ENCODE results near the gene SLC25A34.

The SLC25A34 gene

DNA sequence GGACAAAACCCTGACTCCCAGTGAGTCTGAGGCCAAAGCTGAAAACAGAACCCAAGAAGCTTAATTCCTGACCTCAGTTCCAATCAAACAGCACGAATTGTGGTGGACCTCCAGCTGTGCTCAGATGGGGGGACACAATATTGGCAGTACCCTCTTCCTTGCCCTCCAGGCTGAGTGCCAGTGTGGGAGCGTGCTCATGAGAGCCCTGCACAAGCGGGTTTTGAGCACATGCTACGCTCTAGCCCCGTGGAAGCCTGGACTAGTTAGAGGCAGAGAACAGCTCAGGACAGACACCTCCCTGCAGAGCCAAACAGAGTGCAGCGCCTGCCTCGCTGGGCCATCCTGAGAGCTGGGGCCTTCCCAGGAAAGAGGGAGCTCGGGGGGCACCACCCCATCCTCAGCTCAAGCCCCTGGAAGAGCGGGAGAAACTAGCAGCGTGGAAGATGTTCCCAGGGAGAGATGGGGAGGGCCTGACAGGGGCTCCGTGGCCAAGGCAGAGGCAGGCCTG, 2.8 kb upstream of the SLC25A34 start:
- DNase-seq (ENCODE audit: low read depth in 2 of 2) = no peak

DNA sequence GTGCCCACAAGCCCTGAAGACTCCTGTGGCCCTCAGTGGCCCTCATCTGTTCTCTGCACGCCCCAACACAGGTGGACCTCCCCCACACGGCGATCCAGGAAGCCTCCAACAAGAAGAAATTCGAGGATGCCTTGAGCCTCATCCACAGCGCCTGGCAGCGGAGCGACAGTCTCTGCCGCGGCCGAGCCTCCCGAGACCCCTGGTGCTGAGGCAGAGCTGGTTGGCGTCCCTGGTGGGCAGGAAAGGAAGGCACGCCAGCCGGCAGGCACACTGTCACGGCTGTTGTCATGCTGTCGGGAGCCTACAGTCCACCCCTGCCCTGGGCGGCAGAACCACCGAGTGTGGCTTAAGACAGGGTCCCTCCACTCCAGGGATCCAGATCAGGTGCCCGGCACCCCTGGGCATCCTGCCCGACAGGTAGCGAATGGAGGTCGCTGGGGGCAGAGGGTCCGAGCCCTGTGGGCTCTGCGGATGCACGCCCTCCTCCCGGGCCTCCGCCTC, 2.3 kb upstream of the SLC25A34 start:
- DNase-seq (ENCODE audit: low read depth in 2 of 2) = no peak

DNA sequence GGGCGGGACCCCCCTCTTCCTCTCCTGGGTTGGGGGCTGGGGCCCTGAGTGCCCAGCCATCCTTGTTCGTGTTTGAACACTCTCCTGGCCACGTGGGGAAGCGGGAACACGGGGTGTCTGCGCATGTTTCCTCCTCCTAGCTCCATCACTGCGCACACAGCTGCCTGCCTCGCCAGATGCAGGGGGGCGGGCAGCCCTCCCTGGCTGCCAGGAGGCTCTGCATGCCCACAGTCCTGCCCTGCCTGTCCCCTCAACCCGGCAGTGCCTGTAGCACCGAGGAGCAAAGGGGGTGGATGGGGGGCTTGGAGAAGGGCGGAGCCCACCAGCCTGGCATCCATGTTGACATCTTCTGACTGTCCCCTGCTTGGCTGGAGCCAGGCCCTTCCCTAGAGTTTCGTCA, 1.8 kb upstream of the SLC25A34 start:
- DNase-seq (ENCODE audit: low read depth in 2 of 2) = no peak

DNA sequence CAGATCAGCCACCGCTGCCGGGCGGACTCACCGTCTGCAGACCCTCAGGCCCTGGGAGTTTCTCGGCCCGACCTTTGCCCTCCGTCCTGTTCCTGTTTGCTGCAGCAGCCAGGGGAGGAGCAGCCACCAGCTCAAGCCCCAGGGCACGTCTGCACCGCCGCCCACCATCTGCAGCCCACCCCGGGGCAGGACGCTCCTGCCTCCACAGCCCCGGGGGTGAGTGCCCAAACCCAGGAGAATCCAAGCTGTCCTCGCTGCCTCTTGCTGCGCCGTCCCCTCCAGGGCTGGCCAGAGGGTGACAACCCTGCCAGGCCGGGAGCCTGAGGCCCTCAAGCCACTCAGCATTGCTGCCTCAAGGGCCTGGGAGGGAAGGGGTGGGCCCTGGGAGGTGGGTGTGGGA, 1.2 kb upstream of the SLC25A34 start:
- no peak for DNase-seq (ENCODE audit: low read depth in 2 of 2)

DNA sequence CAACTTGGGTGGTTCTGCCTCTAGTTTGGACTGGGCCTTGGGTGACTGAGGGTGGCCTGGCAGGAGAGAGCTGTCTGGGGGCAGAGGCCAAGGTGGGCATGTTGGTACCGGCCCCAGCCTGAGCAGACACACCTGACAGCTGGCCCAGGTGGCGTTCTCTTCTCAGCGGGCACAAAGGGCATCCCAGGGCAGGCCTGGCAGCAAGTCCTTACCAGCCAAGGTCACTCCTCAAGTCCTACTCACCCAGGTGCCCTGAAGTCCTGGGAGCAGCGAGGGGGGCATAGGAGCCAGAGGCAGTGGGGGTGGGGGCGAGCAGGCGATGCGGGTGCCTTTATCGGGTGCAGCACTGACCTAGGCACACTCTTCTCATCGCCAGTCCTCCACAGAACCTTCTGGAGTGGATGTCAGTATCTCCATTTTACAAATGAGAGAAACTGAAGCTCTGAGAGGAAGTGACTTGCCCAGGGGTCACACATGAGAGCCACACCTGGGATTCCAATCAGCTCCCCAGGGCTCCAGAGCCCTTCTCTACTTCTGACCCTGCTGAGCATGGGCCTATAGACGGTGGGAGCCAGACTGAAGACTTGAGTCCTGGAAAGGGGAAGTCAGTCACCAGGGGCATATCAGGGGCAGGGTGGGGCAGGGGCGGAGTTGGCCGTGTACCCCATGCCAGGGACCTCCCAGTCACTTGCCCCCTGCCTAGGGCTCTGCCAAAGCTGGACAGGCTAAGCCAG, 587 bp upstream of the SLC25A34 start:
- DNase-seq (ENCODE audit: low read depth in 2 of 2) = no peak

DNA sequence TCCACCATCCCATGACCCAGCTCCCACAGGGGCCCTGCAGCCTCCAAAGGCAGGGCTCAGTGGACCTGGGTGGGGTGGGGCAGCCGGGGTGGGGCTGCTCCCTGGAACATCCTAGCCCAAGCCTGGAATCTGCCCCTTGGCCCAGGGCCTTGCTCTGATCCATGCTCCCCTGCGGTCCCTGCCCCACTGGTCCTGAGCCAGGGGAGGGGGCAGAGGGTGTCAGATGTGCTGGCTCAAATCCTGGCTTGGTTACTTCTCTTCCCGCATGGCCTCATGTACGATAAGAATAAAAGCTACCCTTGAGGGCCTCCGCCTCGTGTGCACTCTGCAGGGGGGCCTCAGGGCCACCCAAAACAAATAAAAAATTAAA, 819 bp downstream of the SLC25A34 start:
- DNase-seq (ENCODE audit: low read depth in 2 of 2) = no peak

DNA sequence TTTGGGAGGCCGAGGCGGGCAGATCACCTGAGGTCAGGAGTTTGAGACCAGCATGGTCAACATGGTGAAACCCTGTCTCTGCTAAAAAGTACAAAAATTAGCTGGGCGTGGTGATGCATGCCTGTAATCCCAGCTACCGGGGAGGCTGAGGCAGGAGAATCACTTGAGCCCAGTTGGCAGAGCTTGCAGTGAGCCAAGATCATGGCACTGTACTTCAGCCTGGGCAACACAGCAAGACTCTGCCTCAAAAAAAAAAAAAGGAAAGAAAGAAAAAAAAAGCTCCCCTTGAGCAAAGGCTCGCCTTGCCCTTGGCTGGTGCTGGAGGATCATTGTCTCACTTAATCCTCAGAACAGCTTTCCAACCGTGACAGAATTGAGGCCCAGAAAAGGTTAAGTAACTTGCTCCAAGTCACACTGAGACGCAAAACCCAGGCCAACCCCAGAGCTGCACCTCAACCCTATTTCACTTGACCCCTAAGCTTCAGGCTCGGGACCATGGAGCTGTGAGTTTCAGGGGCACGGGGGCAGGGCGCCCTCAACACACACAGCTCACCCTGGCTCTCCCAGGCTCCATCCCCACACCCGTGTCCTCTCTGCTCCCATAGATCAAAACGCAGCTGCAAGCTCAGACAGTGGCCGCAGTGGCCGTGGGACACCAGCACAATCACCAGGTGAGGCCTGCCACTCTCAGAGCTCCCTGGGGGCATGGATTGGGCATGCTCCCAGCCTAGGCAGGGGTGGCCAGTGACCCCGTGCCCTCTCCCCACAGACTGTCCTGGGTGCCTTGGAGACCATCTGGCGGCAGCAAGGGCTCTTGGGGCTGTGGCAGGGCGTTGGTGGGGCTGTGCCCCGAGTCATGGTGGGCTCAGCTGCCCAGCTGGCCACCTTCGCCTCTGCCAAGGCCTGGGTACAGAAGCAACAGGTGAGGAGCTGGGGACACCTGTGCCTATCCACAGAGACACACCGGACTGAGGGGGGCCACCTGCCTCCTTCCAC, 1.6 kb downstream of the SLC25A34 start:
- no peak for DNase-seq (ENCODE audit: low read depth in 2 of 2)

DNA sequence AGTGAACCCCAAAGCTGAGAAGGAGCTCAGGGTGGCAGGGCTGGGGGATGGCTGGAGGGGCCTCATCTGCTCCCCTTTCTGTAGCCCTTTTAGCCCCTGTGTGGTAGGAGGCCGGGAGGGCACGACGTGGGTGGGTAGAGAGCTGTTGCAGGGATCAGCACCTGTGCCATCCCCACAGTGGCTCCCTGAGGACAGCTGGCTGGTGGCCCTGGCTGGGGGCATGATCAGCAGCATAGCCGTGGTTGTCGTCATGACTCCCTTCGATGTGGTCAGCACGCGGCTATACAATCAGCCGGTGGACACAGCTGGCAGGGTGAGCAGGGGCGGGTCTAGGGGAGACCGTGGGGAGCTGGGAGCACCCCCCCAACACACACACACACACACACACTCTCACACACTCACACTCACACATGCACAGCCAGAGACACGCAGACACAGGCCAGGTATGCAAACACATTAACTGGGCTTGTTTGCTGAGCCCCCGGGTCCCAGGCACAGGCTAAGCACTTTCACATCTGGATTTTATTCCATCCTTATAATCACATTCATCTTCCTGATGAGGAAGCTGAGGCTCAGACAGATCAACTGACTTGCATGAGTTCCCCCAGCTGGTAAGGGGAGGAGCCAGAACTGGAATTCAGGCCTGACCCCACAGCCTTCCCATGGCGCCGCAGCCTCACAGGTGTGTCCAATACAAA, 2.5 kb downstream of the SLC25A34 start:
- no peak for DNase-seq (ENCODE audit: low read depth in 2 of 2)

DNA sequence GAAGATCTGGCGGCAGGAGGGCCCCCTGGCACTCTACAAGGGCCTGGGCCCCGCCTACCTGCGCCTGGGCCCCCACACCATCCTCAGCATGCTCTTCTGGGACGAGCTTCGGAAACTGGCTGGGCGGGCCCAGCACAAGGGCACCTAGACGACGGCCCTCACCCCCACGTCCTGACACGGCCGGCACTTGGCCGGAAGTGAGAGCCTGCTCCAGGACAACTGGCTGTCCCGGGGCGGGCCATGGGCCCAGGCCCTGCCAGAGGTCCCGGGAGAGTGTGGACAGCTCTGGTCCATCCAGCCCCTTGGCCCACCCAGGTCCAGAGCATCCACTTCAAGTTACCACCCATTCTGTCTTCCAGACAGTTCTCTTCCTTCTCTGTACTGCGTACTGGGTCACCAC, 3.2 kb downstream of the SLC25A34 start:
- DNase-seq (ENCODE audit: low read depth in 2 of 2) = no peak

DNA sequence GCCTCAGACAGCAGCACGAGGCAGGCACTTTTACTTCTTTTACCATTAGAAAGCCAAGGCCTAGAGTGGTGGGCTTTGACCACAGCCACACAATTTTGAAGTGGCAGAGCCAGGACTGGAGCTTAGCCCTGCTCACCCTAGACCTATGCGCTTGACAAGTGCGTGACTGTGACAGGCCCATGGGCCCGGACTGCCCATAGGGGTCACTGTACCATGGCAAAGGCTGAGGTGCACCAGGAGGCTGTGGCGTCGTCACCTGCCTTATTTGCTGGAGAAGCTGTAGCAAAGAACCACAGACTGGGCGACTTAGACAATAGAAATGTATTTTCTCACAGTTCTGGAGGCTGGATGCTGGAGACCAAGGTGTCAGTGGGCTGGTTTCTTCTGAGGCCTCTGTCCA, 3.7 kb downstream of the SLC25A34 start:
- no peak for DNase-seq (ENCODE audit: low read depth in 2 of 2)

DNA sequence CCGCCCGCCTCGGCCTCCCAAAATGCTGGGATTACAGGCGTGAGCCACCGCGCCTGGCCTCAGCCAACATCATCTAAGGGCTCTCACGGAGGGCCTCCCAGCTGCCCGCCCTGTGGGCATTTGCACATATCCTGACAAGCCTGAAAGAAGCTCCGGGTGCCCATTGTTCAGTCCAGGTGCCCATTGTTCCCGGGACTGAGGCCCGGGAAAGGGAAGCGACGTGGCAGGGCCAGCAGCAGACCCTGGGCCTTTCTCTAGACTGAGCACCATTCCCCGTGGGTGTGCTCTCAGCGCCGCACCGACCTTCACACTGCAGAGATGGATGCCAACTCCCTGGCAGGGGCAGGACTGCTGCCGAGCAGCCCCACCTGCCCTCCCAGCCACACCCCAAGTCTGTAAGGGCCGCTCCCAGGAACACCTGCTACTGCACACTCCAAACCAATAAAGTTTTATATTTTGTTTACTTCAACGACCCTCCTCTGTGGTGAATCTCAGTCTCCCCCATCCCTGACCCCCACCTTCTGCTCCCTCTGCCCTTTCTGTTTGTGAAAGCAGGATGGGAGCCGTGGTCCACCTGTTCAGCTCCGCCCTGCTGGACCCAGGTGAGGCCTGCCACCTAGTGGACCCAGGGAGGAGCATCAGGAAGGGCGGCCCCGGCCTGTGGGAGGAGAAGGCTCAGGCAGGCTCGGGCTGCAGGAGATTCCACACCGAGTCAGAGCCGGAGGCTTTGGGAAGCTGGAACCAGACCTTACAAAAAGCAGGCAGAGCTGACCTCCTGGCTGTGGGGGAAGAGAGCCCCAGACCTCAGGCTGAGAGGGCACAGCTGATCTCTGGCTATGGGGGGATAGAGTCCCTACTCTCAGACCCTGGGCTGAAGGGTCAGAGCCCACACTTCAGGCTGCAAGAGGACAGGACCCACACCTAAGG, 5.1 kb downstream of the SLC25A34 start:
- peak; percentile 21 to 64 for DNase-seq (ENCODE audit: low read depth in 2 of 2)

DNA sequence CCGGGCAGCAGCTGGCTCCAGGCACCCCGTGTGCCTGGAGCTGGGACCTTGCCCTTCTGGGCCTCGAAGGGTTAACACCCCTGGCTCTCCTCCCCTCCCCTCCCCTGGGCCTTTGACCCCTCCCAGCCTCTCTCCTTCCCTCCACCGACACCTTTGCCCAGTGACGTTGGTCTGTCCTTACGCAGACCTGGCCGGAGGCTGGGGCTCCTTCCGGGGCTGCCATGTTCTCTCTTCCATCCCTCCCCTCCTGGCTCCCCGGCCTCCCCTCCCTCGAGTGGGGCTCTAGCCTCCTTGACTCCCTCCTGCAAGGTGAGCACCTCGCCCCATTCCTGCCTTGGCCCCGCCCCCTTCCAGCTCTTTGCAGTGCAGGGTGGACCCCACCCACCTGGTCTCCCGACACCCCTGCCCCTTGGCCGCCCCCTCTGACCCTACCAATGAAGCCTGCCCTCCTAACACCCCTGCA, 6.3 kb downstream of the SLC25A34 start, which contains the start of gene TMEM82:
TSS of gene TMEM82 (plus strand) at position 161 of the 463 bp plus-strand sequence. CDS start at position 222, 61 bp downstream.
- no peak for DNase-seq (ENCODE audit: low read depth in 2 of 2)

DNA sequence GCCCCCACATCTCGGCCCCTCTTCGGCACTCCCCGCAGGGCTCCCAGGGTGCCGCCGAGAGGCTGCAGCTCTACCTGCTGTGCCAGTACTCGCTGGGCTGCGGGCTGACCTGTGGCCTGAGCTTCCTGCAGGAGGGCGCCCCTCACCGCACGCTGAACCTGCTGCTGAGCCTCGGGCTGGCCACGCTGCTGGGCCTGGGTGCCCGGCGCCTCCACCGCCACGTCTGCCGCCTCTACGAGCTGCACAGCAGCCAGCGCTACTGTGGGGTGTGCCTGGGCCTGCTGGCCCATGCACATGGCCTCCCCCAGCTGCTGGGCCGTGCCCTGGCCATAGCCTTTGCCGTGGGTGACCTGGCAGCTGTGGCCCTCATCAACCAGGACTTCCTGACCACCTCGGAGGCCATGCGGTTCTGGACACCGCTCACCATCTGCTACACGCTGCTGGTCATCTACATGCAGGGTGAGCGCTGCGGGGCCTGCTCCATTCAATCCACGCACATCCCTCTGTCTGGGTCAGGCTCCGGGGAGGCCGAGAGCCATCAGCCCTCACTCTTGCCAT, 8.1 kb downstream of the SLC25A34 start:
- no peak for DNase-seq (ENCODE audit: low read depth in 2 of 2)

DNA sequence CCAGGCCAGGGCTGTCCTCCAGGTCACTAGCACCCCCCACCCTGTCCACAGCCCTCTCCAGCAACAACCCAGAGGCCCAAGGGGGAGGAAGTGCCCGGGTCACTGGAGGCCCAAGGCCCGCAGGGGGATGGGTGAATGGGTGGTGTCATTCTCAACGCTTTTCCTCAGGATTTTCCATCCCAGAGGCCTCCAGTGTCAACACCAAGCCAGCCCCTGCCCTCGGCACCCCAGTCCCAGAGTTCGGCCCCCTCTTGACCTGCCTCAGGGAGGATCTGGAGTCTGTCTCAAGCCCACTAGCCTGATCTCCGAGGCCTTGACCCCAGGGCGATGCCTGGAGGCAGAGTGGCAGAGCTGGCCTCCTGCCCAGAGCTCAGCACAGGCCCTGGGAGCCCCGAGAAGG, 11.3 kb downstream of the SLC25A34 start:
- DNase-seq (ENCODE audit: low read depth in 2 of 2) = no peak

DNA sequence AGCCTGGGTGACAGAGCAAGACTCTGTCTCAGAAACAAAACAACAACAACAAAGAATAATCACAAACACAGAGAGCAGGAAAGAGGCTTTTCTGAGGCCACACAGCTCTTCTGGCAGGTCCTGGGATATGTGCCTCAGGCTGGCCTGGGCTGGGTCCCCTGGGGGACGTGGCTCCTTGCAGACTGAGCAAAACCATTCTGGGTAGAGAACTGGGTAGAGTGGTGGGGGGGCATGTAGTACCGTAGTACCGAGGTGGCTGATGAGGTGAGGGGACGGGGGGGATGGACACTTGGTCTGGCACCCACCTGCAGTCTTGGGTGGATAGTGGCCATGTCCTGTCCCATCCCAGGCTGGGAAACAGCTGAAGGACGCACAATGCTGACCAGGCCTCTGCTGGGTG, 12.2 kb downstream of the SLC25A34 start:
- no peak for DNase-seq (ENCODE audit: low read depth in 2 of 2)

DNA sequence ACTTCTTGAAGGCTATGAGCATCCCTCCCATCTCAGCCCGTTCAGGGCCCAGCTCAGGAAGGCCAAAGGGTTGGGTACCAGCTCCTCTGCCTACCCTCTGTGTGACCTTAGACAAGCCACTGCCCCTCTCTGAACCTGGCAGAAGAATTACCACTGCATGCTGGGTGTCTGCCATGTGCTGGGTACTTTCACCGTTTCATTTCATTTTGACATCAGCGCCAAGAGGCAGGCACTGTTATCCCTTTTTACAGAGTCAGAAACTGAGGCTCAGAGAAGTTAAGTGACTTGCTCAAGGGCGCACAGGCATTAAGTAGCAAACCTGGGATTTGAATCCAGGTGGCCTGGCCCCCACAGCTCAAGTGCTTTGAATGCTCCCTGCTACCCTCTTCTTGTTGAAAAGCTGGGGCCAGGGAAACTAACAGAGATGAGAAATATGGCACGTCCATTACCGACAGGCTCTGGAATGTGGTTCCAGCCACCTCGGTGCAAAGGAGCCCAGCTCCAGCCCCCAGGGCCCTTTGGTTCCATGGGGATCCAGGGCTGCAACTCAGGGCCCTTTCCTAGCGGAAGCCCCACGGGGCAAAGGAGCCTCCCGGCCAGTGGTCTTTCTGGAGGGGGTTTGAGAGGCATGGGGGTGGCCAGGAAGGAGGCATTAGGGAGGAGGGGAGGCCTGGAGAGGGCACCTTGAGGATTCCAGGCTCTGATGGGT, 12.8 kb downstream of the SLC25A34 start:
- no peak for DNase-seq (ENCODE audit: low read depth in 2 of 2)

DNA sequence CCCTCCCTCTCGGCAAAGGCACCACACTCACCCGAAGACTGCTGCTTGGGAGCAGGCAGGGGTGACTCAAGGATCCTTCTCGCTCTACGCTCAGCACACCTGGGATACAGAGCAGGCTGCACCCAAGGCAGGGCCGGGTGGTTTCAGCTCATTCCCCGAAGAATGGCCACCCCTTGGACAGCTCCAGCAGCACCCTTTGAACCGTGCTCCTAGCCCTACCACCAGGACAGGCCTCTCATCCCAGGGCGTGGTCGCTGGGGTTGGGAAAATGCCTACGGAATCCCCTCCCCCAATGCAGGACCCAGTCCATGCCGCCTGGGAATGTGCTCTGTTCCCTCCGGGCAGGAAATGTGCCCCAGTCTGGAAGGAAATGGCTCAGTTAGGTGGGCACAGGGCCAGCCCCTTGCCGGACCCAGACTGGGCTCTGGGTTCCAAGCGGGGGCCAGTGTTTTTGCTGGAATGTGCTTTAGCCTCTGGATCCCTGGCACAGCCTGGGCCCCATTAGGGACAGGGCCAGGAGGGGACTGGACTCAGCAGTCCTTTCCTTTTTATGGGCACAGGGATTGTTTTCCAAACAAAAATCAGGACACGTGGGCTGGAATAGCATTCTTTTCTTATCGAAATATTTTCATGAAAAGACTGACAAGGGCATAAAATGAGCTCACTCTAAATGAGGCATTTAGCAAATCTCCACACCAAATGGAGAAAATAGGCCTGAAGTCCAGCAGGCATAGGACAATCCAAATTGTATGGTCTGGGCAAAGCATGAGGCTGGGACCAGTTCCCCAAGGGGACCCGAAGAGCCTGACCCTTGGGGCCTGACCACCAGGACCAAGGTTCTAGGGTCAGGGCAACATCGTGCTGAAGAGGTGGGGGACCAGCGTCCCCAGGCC, 13.6 kb downstream of the SLC25A34 start:
- DNase-seq (ENCODE audit: low read depth in 2 of 2) = no peak

DNA sequence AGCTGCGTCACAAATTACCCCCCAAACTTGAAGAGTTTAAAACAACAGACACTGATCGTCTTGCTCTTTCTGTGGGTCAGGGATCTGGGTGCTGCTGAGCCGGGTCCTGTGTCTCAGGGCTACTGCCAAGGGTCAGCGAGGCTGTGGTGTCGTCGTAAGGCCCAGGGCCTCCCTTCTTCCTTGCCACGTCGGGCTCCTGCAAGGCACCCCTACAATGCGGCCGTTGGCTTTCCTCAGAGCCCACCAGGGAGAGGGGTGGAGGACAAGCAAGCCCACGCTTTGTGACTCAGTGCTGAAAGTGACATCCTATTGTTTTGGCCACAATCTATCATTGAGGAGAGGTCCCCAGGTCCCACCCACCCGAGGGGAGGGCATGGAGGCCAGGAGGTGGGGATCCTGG, 14.9 kb downstream of the SLC25A34 start:
- no peak for DNase-seq (ENCODE audit: low read depth in 2 of 2)

DNA sequence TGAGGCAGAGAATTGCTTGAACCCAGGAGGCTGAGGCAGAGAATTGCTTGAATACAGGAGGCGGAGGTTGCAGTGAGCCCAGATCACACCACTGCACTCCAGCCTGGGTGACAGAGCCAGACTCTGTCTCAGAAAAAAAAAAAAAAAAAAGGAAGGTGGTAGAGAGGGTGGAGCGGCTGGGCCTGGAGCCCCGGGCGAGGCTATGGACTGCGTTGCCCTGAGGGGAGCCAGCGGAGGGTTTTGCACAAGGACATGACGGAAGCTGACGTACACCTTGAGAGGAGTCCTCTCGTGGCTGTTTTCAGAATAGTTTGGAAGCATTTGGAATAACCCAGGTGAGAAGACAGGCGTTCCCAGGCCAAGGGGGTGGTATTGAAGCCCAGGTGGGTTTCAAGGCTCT, 15.7 kb downstream of the SLC25A34 start:
- no peak for DNase-seq (ENCODE audit: low read depth in 2 of 2)

Measured in stimulated activated CD4-positive, alpha-beta T cell treated with anti-CD3 and anti-CD28 coated beads, Interleukin-12 subunit alpha, Interleukin-12 subunit beta, amount 100 ng/mL, for 24 hours (primary cell).